Sigmoid colon (tissue), 4 donors: ENCODE data around the gene FOXN3.

ENCODE experiments used
- CTCF ChIP-seq, 4 experiments: fragments of 450-650 bp in 3 of 4; fragments of 200-600 bp in 1 of 4; IDR thresholded peaks; one replicate each; pipeline ENCODE4 v1.5.1; 2016 to 2019; ENCODE audit warnings: antibody characterized with exemption in 4 of 4, mild to moderate bottlenecking in 3 of 4, moderate library complexity in 2 of 4
- EP300 ChIP-seq, 4 donors: sonication (generic); formaldehyde crosslinking; IDR thresholded peaks; one replicate each; pipeline ENCODE4 v1.6.1; 2017; ENCODE audit warnings: antibody characterized with exemption in 4 of 4

- TF ChIP-seq CTCF (IDR thresholded peaks at IDR 0.05) (no peak), EP300 (IDR thresholded peaks at IDR 0.05) (no peak)
These were observed 13.6 kb upstream of the FOXN3 start for GRCh38 chr14:89430391-89431236.
